NCI-H146 treated with DMSO at 0.1 percent for 48 hours (cell line): Measurements from ENCODE around the gene ACTL7A.
A peak's percentile ranks its signal among the peaks of the same experiment; 100 is the strongest.
"Not testable (repeated sequence)": the region's sequence is repeated elsewhere in the genome, so short reads cannot be mapped to it uniquely, and the experiment has no call there.

Experiments
- DNase-seq: peaks from one replicate; lab custom pipeline; 2025; ENCODE audit not compliant: unreplicated experiment; lab: John Stamatoyannopoulos, UW

ACTL7A gene

DNA sequence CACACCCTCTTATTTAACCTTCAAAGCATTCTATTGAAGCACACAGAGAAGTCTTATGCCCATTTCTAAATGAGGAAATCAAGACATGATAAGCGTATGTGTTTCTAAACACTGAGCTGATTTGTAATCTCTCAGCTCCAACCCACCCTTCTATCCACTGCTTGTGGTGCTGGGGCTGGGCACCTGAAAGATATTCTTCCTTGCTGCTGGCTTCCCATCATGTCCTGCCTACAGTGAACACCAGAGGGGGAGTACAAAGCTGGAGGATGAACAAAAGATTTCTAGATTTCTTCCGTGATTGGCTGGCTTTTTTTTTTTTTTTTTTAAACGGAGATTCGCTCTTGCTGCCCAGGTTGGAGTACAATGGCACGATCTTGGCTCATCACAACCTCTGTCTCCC lies 14.4 kb downstream of the ACTL7A start:
- no peak for DNase-seq

DNA sequence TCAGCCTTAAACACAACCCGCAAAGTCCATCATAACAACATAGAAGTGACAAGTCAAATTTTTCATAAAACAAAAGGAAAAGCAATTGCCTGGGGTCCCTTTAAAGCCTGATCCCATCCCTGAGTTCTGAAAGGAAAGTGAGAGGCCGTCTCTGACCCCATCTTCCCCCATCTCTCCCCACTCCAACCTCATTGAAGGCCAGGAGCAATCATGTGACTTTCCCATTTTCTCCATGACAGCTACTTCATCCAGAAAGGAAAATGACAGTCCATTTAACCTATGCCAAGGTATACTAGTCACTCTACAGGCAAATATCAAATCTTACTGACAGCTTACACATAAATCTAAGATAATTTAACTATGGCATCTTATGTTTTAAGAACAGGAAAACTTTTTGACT lies 15.5 kb downstream of the ACTL7A start:
- no peak for DNase-seq

DNA sequence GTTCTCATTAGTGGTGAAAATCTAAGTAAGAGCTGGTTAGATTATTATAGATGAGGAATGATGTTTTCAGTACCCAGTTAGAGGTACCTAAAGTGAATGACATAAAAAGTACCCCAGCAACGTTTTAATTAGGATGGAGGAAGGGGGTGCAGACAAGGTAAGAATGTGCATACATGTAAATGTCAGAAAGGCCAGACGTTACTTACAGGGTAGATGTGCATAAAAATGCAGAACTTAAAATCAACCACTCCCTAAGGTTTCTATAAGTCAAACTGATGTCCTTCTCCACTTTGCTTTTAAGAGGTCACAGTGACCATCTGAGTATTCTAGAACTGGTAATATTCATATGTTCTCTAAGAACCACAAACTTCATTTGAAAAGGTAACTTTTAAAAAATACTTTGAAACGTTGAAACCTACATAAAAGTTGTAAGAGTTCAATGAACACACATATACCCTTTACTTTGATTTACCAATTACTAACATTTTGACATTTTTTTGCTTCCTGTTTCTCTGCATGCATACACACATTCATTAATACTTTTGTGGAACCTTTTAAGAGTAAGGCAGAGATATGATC lies 18.8 kb downstream of the ACTL7A start:
- DNase-seq: no peak

DNA sequence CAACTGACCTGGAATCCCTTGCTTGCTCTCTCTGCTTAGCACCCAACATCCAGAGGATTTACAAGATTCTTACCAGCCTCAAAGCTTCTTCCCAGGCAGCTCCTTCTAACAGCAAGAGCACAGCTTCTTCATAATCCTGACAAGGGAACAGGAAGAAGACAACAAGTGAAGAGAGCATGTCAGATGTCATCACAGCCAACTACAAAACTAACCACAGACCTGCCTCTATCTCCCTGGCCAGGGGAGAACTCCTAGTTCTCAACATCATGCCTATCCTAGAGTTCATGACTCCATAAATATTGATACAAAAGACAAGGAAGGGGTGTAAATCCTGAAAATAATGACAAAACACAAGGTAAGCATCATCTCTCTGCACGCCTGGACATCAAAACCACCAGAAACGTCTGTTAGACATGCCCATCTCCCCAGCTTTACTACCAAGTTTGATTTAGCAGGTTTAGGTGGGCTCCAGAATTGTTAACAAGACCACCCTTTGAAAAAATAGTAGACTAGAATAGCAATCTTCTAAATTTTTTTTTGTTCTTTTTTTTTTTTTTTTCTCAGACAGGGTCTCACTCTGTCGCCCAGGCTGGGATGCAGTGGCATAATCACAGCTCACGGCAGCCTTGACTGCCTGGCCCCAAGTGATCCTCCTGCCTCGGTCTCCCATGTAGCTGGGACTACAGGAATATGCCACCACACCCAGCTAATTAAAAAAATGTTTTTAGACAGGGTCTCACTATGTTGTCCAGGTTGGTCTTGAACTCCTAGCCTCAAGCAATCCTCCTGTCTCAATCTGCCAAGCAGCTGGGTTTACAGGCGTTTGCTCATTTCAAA lies 20.2 kb downstream of the ACTL7A start:
- DNase-seq: no peak

DNA sequence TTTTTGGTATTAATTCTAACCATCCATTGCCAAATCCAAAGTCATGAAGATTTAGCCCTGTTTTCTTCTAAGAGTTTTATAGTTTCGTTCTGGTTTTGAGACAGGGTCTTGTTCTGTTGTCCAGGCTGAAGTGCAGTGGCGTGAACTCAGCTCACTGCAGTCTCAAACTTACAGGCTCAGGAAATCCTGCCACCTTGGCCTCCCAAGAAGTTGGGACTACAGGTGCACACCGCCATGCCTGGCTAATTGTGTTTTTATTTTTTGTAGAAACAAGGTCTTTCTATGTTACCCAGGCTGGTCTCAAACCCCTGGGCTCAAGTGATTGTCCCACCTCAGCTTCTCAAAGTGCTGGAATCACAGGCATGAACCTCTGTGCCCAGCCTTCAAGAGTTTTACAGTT lies 21.0 kb downstream of the ACTL7A start:
- DNase-seq: no peak

DNA sequence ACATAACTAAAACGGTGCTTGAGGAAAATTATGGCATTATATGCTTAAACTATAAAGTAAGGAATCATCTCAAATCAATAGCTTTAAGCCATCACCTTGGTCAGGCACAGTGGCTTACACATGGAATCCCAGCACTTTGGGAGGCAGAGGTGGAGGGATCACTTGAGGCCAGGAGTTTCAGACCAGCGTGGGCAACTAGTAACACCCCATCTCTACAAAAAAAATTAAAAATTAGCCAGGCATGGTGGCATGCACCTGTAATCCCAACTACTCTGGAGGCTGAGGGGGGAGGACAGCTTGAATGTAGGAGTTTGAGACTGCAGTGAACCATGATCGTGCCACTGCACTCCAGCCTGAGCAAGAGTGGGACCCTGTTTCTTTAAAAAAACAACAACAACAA lies 22.6 kb downstream of the ACTL7A start:
- no peak for DNase-seq

DNA sequence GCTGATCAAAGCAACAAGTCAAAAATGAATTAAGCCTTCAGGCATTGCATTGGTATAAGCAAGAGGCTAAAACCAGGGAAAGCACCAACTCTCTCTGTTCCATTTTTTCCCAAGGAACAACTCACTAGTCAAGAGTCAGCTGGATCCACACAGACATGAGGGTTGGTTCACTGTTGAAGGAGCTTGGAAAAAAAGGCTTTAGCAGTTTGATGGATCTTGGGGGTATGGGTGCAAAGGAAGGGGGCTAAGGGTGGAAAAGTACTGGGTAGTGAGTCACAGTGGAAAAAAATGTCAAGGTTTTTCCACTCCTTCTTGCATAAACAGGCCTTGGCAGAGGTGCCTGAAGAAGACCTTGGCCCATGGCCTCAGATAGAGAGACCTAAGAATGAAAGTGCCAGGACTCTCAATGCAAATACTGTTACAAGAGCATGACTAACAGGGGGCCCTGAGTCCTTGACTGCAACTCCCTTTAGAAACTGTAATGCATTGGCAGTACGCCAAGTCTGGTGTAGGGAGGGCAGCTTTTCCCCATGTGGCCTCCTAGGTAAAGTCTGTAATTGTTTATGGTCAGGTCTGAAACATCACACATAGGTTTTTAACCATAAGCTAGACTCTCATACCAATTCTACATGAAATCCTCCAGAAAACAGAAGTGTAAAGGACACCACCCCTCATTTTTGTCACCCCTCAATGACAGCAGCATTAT lies 23.7 kb downstream of the ACTL7A start:
- DNase-seq: peak; percentile 43

DNA sequence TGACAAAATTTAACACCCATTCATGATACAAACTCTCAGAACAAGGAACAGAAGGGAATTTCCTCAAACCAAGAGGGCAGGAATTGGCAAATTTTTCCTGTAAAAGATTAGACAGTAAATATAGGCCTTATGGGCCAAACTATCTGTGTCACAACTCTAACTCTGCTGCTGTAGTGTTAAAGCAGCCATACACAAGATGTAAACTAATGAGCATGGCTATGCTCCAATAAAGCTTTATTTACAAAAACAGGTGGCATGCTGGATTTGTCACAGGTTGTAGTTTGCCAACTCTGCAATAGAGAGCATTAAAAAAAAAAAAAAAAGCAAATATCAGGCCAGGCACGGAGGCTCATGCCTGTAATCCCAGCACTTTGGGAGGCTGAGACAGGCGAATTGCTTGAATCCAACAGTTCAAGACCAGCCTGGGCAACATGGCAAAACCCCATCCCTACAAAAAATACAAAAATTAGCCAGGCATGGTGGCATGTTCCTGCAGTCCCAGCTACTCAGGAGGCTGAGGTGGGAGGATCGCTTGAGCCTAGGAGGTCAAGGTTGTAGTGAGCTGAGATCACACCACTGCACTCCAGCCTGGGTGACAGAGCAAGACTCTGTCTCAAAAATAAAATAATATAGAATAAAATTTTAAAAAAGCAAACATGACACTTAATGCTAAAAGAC lies 24.7 kb downstream of the ACTL7A start:
- not testable (repeated sequence) for DNase-seq

DNA sequence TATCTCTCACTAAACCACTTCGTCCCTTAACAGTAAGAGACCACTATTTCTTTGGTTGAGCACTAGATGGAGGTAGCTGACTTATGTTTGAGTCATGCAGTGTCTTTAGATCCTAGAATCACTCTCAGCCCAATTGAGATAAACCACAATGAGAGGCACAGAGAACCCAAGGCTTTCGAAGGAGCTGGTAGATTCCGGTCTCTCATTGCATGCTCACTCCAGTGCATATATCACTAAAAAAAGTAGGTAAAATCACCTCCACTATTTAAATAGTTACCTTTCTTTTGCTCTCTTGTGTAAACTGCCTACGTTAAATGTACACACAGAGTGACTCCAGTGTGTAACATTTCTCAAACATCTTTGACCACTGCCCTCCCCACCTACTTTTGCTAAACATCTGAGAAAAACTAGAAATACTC lies 27.6 kb downstream of the ACTL7A start:
- DNase-seq: no peak

DNA sequence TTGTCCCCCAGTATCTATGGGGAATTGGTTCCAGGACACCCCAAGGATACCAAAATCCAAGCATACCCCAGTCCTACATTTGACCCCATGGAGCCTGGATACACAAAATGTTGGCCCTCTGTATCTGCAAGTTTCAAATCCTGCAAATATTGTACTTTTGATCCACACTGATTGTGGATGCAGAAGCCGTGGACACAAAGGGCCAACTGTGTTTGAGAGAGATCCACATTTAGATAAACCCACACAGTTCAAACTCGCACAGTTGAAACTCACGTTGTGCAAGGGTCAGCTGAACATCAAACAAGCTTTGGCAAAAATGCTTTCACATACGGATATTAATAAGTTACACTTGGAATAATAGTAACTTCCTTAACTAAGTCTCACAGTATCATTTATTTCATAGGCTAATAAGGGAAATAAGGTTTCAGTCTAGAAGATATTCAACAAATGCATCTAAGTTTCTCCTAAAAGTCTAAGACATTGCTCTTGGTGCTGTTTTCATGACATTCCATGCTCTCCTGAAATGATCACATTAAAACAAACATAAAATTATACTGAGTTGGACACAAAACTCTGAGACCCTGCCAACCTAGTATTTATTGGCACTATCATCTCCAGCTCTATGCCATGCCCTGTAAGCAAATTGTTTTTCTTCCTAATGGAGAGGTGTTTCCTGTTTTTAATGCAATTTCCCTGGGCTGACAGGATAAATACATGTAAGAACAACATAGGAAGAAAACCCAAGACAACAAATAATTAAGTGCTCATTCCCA lies 32.3 kb downstream of the ACTL7A start:
- DNase-seq: no peak

DNA sequence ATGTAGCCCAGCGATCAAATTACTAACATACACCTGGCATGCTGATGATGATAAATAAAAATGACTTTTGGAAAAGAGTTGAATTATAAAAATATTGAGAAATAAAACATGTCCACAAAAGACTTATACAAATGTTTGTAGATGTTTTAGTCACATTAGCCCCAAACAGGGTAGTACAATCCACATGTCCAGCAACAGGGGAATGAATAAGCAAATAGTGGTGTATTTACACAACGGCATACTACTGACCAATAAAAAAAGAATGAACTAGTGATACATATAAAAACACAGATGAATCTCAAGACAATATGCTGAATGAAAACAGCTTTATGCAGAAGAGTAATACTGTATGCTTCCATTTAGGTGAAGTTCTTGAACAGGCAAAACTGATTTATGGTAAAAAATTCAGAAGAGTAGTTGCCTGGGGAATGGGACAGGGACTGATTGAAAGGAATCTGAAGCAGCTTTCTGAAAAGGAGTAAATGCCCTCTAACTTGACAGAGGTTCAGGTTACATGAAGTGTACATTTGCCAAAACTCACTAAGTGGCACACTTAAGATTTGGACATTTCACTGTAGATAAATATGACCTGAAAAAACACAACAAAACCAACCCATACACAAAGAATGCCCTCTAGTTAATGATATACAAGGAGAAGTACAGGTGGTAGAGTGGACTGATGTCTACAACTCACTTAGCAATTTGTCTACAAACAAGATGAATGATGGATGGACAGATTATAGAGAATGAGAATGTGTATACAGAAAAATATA lies 35.4 kb downstream of the ACTL7A start:
- DNase-seq: no peak

DNA sequence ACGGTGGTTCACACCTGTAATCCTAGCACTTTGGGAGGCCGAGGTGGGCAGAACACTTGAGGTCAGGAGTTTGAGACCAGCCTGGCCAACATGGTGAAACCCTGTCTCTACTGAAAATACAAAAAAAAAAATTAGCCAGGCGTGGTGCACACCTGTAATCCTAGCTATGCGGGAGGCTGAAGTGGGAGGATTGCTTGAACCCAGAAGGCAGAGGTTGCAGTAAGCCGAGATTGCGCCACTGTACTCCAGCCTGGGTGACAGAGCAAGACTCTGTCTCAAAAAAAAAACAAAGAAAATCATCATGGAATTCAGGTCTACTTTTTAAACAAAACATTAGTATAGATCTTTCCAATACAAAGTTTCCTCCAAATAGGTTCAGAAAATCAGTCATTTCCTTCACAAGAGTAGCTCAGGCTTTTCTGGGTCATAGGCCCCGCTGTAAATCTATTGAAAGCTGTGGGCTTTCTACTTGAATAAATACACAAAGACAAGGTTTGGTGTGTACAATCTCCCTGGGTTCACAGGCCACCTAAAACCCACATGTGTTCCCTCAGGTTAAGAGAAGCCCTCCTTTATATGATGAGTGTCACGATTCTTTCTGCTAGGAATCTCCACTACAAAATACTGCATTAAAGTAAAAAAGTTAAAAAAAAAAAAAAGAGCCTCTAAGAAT lies 37.1 kb downstream of the ACTL7A start:
- DNase-seq: not testable (repeated sequence)

DNA sequence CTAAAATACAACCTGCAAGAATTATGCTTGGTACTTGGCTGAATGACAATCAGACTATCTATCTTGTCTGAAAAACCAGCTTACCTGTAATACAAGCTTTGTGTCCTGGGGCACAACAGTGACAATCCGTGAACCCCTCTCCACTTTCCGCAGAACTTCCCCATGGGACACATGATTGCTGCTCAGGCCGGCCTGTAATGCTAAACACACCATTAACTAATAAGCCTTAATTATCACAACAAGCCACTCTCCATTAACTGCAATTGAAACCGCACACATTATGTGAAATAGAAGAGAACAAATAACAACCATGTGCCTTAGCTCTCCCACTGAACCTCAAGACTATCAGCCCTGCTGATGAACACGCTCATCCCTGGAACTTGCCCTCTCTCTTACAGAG lies 38.1 kb downstream of the ACTL7A start:
- DNase-seq: no peak

DNA sequence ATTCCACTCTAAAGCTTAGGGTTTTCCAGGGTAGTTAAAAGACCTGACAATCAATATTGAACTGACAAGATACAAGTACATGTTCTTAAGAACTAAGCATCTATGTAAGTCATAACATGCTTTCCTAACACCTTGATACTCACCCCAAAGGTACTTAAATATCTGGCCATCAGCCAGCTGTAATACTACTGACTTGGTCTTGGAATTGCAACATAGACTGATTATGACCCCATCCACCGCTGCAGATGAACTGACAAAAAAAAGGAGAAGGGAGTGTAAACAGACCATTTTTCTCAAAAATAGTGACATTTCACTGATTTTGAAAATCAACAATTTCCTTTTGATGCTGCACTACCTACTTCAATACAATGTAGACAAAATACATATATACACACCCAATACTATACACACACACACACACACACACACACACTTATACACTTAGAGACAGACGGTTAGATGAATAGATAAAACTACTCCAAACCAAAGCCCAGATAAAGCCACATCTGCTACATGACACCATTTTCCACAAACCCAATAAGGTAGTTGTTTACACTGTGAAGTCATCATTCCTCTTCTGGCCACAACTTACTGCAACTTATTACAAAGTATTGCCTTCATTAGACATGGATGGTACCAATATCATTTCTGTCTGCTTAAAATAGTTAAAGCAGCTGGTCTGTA lies 41.5 kb downstream of the ACTL7A start:
- DNase-seq: no peak

DNA sequence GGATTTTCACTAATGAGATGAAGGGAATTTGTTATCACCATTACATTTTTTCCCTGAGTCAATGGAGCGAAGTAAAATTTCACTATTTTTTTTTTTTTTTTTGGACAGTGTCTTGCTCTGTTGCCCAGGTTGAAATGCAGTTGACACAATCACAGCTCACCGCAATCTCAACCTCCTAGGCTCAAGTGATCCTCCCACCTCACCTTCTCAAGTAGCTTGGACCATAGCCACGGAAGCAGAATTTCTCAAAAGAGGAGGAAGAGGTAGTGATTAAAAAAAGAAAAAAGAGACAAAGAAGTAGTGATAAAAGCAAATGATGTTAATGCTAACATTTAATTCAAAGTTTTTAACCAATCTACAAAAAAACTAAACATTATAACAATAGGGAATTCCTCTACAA lies 42.1 kb downstream of the ACTL7A start:
- DNase-seq: no peak

DNA sequence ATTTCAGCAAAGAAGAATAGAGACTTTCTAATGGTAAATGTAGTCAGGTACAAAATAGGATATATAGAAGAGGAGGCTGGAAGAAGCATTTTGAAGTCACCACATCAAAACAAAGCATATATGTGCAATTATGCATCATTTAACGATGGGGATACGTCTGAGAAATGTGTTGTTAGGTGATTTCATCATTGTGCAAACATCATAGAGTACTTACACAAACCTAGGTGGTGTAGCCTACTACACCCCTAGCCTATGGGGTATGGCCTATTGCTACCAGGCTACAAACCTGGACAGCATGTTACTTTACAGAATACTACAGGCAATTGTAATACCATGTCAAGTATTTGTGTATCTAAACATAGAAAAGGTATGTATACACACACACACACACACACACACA lies 43.4 kb downstream of the ACTL7A start:
- no peak for DNase-seq

DNA sequence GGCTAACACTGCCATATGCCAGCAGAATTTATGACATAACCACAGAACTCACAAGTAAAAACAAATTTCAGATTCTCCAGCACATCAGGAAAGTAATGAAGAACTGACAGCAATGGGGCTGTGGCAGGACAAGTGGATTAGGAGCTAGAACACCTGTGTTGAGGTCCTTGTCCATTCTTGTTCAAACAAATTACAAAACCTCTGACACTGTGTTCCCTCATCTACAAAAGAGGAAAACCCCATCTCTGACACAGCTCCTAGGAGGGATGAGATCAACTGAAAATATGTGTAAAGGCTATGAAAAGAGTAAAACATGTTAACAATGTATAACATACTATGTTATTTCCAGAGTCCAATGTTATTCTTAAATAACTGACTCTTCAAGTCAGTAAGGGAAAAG lies 48.3 kb downstream of the ACTL7A start:
- no peak for DNase-seq

DNA sequence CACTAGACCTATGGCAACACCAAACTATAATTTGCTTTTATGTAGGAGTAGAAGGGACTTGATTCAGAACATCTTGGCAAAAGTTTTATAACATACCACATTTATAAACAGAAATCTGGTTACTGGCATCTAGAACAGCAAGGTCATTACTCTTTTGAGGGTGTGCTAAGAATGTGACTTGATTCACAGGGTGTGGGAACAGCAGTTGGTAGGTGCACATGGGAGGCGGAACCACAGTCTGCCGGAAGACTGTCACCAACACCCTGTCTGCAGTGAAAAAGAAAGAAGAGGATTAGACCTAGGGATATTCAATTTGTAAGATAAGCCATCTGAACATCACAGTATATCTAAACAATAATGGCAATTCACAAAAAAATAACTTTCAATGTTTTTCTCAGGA lies 48.8 kb downstream of the ACTL7A start:
- no peak for DNase-seq

DNA sequence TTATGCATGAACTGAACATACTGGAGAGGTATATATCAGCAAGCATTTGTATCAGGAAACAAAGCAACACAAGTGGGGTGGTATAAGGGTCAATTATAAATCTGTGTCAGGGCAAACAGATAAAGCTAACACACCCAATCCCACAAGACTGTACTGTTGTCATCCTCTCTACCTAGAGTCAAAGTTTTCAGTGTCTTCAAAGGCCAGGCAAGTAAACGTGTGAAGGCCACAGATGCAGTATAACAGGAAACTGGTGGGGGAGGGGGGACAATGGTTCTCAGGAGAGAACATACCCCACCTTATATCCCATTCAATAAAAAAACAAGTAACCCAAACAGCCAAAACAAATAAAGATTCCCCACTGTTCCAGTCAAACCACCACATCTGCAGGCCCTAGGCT lies 49.8 kb downstream of the ACTL7A start:
- DNase-seq: no peak
